SHP77 (cell line): ENCODE data around the gene LCLAT1.

ENCODE experiments used
- DNase-seq, 2 experiments: peaks; one replicate each; lab custom pipeline; 2025; lab: John Stamatoyannopoulos, UW

LCLAT1 gene

GRCh38 chr2:30516166-30516565 is 69.1 kb downstream of the LCLAT1 start:
- no peak for DNase-seq

DNA sequence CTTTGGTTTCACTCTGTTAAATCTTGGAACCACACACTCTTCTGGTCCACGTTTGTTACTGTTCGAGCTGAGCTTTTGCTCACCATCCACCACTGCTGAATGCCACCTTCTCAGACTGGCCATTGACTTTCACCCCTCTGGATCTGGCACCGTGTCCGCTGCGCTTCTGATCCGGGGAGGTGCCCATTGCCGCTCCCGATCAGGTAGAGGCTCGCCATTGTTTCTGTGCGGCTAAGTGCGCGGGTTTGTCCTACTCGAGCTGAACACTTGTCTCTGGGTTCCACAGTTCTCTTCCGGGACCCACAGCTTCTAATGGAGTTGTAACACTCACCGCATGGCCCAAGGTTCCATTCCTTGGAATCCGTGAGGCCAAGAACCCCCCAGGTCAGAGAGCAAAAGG is 72.8 kb downstream of the LCLAT1 start:
- DNase-seq = no peak

DNA sequence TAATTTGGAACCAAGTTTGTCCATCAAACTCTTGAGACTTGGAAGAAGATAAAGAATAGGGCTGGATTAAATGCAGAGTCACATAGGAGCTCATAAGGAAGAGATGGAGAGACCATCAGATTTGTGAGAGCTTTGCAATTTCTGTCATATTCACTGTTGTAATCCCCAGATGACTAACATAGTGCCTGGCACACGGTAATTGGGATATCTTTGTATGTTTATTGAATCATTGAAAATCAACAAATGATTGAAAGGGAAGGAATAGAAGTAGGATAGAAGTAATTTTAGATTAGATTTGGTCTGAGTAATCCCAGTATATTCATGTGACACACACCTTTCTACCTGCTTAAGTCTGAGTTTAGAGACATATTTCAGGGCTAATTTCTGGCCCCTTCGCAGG is 75.4 kb downstream of the LCLAT1 start:
- DNase-seq = no peak

DNA sequence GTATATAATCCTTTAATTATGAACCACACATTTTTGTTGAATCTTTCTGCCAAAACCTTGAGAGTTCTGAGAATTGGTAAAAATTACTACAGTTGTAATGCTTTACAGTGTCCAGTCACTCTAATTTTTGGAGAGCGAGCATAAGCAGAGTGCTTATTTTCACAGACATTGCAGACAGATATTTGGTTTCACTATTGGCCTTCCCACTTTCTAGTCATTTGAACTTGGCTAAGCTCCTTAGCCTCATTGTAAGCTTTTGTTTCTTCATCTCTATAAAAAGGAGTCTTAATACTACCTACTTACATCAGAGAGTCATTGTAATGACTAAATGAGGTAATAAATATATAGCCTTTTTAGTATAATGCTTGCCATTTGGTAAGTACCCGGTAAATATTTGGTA is 80.4 kb downstream of the LCLAT1 start:
- no peak for DNase-seq

GRCh38 chr2:30527859-30528258 is 80.8 kb downstream of the LCLAT1 start:
- no peak for DNase-seq

DNA sequence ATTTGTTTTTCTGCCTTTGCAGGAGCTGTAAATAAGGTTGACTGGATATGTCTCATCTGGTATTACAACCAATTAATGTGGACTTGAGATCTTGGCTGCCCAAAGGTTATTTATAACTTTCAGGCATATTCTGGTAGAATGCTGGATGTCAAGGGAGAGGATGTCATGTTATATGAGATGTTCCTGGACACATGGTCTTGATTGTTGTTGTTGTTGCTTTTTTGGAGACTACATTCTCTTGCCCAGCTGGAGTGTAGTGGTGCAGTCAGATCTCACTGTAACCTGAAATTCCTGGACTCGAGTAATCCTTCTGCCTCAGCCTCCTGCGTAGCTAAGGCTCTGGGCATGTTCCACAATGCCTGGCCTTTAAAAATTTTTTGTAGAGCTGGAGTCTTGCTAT is 83.3 kb downstream of the LCLAT1 start:
- DNase-seq = no peak

DNA sequence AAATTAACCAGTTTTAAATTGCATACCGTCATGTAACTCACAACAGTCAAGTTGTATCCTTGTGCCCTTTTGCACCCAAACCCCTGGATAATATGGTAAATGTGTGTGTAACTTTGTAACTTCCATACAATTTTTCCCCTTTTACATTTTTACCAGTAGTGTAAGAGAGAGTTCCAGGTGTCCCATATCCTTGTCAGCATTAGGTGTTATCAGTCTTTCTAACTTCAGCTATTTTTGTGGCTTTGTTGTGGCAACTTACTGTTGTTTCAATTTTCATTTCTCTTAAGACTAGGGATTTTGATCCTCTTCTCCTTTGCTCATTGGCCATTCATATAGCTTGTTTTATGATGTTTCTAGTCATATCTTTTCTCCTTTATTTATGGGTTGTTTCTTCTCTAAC is 94.6 kb downstream of the LCLAT1 start:
- no peak for DNase-seq

DNA sequence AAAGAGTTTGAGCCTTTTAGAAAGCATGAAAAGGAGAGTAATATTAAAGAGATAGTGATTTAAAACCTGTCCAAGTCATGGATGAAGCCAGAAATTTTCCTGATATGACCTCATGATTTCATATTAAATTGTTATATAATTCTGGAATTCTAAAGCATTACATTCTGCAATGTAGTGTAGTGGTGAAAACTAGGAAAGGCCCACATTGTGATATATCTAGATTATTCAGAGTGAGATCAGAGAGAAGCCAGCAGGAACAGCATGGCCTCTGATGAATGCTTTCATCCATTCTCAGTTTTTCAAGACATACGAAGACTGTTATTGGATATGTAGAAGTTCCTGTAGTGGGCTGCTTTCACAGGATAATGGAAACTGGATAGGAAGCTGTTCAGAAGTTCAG is 98.8 kb downstream of the LCLAT1 start:
- DNase-seq = no peak

- no peak for DNase-seq
Observed at GRCh38 chr2:30548386-30548785, 101.3 kb downstream of the LCLAT1 start.

- no peak for DNase-seq
Observed at GRCh38 chr2:30549096-30549495, 102.0 kb downstream of the LCLAT1 start.

GRCh38 chr2:30559544-30560275 is 112.7 kb downstream of the LCLAT1 start:
- no peak for DNase-seq

DNA sequence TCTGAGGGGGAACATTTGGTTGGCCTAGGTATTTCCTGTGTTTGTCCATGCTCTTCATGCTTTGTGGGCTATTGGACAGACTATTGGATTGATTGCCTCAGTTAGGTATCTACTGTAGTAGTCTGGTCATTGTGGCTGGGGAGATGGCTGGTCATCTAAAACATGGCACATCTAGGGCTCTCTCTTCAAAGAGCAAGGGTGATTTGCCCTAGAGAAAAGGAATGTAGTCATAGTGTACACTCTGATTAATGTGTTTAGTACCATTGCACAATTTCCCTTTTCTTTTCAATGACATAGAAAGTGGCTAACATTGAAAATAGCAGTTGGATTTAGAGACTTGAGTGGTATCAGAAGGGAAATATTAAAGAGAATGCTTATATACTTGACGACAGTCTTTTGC is 114.3 kb downstream of the LCLAT1 start:
- DNase-seq = no peak

- DNase-seq = no peak
Observed at GRCh38 chr2:30565851-30566358, 118.9 kb downstream of the LCLAT1 start.

DNA sequence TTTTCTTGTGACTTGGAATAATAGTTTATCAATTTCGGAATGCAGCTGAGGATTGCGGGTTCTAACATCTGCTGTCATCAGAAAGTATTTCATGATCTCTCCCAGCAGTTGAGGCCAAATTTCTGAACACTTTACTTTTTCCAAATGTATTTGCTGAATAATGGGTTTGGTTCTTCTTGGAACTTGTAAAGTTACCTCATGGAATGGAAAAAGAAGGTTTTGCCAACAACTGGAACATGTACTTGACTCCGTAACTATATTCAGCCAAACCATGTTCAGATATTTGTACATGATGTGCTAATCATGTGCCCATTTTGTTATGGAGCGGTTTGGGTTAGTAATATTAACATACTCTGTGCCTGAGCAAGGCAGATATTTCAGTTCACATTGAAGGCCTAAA is 119.6 kb downstream of the LCLAT1 start:
- DNase-seq = no peak

GRCh38 chr2:30567317-30567716 is 120.3 kb downstream of the LCLAT1 start:
- DNase-seq = no peak

DNA sequence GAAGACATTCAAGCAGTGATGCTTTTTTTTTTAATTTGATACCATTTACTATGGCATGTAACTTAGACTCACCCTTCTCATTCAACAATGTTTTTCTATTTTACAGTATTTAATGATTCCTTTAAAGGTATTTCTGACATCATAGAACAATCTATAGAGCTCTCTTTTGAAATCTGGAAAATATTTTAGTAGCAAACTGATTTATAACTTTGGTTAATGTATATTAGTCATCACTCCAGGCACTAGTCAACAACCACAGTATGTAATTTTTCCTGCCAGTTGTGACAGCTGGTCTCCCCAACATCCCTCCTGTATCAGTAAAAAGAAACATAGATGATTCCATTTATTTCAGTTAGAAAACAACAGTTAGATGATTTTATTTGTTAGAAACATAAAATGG is 122.9 kb downstream of the LCLAT1 start:
- no peak for DNase-seq

DNA sequence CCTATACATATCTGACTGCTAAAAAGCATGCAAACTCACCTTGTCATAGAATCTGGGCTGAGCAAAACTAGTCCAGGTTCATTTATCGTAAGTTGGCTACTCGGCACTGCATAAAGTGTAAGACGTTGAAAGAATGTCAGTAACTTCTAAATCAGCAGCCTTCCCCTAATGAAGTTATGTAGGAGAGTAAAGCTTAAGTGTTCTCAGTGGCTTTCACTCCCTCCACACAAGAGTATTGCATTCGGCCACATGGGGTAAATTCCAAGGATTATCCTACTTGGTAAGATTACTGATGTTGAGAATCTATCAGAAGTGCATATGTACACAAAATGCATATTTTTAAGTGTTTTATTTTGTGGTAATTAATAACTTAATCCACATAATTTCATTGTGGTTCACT is 130.1 kb downstream of the LCLAT1 start:
- DNase-seq = no peak

DNA sequence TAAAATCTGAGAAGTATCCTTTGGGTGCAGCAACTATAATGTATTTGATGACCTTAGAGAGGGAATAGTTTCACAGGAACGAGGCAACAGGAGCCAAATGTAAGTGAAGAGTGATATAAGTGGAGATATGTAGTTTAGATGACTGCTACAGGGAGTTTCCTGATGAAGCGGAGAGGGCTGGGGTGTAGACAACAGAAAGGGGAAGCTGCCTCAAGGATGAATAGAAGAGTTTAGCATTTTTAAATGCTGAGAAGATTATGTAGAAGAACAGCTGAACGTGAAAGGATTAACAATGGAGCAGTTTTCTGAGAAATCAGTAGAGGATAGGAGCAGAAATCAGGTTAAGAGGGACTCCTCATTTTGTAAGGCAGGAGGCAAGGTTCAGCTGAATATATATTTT is 133.3 kb downstream of the LCLAT1 start:
- no peak for DNase-seq

DNA sequence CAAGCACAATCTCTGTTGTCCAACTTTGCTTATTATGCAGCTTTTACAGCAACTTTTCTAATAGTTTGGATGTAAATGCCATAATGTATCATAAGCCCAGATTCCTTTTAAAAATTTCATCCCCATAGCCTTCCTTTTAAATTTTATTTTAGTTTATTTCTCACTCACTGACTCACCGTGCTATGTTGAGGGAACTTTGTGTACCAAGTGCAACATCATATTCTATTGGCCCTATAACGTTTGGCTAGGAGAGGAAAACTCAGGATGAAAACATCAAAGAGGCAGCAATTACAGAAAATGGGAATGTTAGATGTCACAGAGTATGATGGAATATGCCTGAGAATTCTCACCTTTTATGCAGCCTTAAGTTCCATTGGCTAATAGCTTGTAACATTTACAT is 135.5 kb downstream of the LCLAT1 start:
- DNase-seq = no peak

GRCh38 chr2:30583204-30583749 is 136.2 kb downstream of the LCLAT1 start:
- DNase-seq = no peak

DNA sequence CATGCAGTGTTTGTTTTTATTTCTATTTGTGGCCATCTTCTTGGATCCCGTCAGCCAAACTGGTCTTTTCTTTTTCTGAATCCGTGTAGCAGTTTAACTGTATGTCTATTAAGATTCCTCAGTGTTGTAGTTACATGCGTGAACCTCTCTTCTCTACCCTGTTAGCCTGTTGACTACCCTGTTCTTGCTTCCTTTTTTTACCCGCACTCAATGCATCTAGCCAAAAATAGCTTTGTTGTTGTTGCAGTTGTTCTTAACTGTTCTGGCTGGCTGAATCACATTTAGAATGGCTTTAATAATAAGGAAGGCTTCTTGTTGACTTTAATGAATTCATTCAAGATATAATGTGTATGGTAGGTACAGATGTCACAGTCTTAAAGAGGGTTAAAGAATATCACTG is 137.1 kb downstream of the LCLAT1 start:
- no peak for DNase-seq

- DNase-seq = no peak
Observed at GRCh38 chr2:30588994-30589393, 141.9 kb downstream of the LCLAT1 start.

DNA sequence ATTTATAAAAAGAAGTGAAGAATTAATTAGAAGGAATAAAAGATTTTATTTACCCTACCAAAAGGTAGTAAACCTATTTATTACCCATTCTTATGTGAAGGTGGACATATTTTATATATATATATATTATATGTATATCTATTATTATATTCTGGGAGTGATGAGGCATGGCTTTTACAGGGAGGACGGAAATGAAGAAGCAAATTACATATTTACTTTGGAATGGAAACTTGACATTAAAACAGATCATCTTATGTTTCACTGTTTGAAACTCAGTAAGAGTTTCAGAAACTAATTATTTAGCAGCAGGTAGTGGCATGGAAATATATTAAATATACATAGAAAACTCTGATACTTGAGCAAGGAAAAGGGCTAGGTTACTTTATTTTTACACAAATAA is 143.4 kb downstream of the LCLAT1 start:
- no peak for DNase-seq

GRCh38 chr2:30591186-30591585 is 144.1 kb downstream of the LCLAT1 start:
- no peak for DNase-seq
